Measurements from ENCODE around the gene PPP1R17. TPM values are rescaled to one million over a fixed set of nuclear protein-coding genes. Genes with fewer than 3 reads are reported as not detected.

Gene PPP1R17
- total RNA-seq, 4 donors from 2014 or later = not detected

DNA sequence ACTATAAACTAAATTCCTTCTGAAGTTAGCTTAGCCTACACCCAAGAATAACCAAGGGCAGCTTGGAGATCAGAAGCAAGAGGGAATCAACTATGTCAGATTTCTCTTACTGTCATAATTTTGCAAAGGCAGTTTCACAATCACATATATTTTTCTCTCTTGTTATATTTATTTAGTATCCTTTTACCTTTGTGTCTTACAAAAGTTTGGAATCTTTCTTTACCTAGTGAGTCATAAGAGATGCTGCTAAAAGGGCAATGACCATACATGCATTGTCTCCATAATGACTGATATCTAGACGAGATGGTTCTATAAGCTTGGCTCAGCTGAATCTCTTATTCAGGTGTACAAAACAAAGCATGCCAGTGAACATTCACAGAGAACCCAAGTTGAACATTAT lies 61.1 kb downstream of the PPP1R17 start:
- H3K36me3 ChIP-seq = no peaks in the 10 kb centered on the region
- intact Hi-C loops (cut with DNase I; ENCODE audit: low total_unique reads) = no loop called here
- no peaks in the 10 kb centered on the region for H3K4me1 ChIP-seq
- H3K27me3 ChIP-seq = no peaks in the 10 kb centered on the region
- no peak for TF ChIP-seq POLR2A (IDR thresholded peaks at IDR 0.05)
- TF ChIP-seq, protein P1, sequence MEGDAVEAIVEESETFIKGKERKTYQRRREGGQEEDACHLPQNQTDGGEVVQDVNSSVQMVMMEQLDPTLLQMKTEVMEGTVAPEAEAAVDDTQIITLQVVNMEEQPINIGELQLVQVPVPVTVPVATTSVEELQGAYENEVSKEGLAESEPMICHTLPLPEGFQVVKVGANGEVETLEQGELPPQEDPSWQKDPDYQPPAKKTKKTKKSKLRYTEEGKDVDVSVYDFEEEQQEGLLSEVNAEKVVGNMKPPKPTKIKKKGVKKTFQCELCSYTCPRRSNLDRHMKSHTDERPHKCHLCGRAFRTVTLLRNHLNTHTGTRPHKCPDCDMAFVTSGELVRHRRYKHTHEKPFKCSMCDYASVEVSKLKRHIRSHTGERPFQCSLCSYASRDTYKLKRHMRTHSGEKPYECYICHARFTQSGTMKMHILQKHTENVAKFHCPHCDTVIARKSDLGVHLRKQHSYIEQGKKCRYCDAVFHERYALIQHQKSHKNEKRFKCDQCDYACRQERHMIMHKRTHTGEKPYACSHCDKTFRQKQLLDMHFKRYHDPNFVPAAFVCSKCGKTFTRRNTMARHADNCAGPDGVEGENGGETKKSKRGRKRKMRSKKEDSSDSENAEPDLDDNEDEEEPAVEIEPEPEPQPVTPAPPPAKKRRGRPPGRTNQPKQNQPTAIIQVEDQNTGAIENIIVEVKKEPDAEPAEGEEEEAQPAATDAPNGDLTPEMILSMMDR (IDR thresholded peaks at IDR 0.05) = no peak
- no peaks in the 10 kb centered on the region for H3K9me3 ChIP-seq
- no peak for DNase-seq
- H3K4me3 ChIP-seq = no peak overlapping the region
- H3K27ac ChIP-seq = no peak overlapping the region

DNA sequence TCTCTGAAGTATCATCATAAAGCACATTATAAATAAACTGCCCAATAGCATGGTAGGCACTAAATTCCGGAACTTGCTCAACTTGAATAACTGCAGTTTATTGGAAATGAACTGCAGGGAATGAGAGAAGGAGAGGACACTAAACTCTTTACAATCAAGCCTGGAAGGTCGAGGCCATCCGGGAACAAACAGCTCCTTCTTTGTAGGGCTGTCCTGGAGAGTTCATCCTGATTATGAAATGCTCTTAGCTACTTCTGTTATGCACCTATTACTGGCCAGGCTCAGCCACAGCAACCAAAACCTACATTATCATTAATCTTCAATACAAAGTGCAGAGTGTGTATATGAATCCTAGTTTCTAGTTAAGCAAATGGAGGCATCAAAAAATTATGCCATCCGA lies 64.7 kb downstream of the PPP1R17 start:
- no peak overlapping the region for H3K27ac ChIP-seq
- no peak overlapping the region for H3K4me3 ChIP-seq
- H3K4me1 ChIP-seq = no peaks in the 10 kb centered on the region
- no peaks in the 10 kb centered on the region for H3K27me3 ChIP-seq
- H3K9me3 ChIP-seq = no peaks in the 10 kb centered on the region
- intact Hi-C loops (cut with DNase I; ENCODE audit: low total_unique reads) = no loop called here
- no peak for TF ChIP-seq POLR2A (IDR thresholded peaks at IDR 0.05)
- TF ChIP-seq, protein P1 (IDR thresholded peaks at IDR 0.05) = no peak
- DNase-seq = no peak
- no peaks in the 10 kb centered on the region for H3K36me3 ChIP-seq

Other genes with a start within 250 kb of the PPP1R17 start
- gene ITPRID1, start 173.1 kb upstream of the PPP1R17 start, total RNA-seq = 1 to 10 TPM in 1 of 4 donors, not detected in 3; 1.6 TPM